ENCODE measurements around the gene MPO.

The MPO gene, protein sequence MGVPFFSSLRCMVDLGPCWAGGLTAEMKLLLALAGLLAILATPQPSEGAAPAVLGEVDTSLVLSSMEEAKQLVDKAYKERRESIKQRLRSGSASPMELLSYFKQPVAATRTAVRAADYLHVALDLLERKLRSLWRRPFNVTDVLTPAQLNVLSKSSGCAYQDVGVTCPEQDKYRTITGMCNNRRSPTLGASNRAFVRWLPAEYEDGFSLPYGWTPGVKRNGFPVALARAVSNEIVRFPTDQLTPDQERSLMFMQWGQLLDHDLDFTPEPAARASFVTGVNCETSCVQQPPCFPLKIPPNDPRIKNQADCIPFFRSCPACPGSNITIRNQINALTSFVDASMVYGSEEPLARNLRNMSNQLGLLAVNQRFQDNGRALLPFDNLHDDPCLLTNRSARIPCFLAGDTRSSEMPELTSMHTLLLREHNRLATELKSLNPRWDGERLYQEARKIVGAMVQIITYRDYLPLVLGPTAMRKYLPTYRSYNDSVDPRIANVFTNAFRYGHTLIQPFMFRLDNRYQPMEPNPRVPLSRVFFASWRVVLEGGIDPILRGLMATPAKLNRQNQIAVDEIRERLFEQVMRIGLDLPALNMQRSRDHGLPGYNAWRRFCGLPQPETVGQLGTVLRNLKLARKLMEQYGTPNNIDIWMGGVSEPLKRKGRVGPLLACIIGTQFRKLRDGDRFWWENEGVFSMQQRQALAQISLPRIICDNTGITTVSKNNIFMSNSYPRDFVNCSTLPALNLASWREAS

GRCh38 chr17:58280480-58281217, at the start of gene MPO:
TSS of gene MPO (minus strand) at chr17:58280935. CDS start at chr17:58280758, 177 bp downstream.
- DNase-seq (ENCODE audit: low read depth): no peak

DNA sequence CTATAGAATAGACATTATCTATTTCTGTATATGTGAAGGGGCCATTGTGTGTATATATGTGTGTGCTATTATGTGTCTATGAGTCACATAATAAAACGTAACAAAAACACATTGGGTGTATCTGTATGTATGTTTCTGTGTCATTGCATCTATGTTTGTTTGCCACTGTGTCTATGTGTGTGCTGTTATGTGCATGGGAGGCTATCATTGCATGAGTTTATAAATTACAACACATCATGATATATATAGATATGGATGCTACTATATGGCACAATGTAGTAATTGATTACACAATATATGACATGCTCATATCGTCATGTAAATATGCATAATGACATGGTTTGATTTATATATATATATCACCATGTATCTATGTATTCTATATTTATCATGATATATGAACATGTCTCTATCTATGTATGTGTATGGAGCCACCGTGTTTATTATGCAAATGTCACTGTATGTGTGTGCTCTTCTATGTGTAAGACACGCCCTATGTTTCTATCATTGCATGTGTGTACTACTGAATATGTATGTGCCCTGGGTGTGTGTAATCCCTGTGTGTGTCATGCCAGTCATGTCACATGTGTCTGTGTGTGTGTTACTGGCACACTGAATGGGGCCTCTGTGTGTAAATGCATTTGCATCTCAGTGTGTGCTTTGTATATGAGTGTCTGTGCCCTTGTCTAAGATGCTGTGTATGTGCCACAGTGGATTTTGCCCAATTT, 49.2 kb upstream of the MPO start:
- no peak for DNase-seq (ENCODE audit: low read depth)

DNA sequence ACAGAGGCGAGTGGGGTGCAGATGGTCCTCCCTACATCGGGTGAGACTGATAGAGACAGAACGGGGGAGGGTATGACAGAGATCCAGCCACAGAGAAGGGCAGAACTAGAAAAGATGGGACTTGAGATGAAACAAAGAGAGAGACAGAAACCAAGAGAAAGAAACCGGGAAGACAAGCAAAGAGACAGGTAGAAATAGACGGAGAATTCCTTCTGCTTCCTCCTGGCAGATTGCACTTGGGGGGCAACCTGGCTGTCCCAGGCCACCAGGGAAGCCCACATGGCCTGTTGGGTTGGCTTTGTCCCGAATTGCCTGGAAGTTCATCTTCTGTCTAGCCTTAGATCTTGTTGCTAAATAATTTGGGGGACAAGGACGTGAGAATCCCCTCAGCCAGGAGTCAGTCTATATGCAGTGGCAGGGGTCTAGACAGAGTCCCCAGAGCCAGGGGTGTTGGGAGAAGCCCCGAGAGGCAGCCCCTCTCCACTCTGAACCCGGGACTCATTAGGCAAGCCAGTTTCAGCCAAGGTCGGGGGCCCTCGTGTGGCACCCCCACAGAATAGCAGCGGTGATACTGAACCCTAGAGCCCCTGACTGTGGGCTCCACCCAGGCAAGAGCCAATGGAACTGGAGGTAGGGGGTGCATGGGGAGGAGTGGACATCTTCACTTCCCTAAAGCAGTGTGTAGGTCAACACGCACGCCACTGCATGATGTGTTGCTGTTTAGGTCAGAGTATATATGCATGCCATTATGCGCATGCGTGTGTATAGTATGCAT, 48.5 kb upstream of the MPO start:
- DNase-seq (ENCODE audit: low read depth): peak; percentile 78

DNA sequence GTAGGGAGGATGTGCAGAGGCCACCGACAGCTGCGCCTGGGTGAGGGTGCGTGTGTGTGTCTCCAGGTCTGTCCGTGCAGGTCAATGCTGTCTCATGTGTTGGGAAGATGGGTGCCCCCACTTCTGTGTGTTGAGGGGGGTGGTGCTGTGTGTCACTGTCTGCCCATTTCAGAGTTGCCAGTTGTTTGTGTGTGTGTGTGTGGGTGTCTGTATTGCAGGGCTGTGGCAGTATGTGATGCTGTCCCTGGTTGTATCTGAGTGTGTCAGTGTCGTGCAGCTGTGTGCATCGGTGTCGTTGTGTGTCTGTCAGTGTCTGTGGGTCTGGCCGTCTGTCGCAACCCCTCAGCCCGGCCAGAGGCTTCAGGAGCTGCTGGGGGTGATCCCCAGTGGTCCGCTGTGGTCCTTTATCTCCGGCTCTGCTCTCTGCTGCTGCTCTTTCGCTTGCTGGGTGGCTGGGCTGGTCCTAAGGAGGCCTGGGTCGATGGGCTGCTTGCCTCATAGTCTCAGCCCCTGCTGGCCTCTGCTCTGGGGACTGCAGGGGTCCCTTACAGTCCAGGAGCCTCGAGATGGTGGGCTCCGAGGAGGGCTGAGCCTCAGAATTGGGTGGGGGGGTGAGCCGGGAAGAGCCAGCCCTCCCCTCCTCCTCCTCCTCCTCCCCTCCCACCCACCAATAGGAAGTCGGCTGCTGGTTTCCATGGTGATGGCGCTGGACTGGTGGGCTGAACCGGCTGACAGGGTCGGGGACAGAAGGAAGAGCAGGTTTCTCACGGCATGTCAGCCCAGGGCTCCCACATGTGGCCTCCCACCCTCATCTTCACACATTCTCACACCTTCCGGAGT, 47.7 kb upstream of the MPO start, which contains the start of gene TSPOAP1:
Gene TSPOAP1, minus strand, starts transcription at position 601 of the 840 bp plus-strand sequence. CDS start 875 bp downstream, outside the sequence.
- DNase-seq (ENCODE audit: low read depth): no peak

- DNase-seq (ENCODE audit: low read depth): no peak
Observed at GRCh38 chr17:58327363-58328194, 46.8 kb upstream of the MPO start.

DNA sequence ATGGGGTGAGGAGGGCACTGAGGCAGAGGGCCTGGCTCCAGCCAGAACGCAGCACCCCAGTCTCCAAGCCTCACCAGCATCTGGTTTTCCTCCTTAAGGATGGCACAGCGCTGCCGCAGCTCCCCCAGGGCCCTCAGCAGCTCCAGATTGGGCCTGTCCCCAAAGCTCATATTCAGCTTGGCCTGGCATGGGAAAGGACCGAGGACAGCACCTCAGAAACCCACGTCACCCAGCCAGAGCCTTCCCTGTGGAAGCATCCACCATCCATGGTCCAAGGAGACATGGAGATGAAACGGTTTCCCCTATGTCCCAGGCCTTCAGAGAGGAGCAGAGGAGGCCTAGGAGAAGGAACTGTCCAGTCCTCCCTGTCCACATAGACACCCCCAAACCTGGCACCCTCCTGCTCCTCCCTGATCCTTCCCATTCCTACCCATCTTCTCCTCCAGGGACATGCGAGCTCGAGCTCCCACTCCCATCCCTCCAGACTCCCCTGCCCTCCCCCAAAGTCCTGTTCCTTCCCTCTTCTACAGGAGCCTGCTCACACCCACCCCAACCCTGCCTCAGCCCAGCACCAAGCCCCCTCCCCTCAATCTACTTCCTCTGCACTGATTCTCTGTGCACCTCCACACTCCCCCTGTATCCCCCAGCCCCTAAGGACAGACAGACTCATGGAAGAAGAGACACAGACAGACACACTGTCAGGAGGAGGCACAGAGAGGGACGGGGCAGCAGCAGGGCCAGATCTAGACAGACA, 46.1 kb upstream of the MPO start:
- DNase-seq (ENCODE audit: low read depth): no peak

DNA sequence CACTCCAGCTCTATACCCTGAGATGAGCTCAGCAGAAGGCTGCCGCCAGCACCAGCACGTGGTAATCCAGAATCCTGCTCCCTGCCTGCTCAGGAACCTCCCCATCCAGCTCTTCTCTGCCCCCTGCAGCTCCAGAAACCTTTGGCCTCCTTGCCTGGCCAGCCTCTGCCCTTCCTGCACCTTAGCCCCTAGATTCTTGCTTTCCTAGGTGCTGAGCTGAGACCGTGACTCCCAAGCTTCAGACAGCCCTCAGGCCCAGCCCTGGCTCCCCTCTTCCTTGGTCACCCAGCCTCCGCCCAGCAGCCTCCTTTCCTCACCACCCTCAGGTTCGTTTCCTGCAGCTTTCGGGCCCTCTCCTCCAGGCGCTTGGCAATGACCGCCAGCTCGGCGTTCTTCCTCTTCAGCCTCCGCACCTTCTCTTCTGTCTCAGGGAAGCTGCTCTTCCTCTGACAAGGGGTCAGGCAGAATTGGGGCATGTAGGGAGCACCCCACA, 45.3 kb upstream of the MPO start:
- DNase-seq (ENCODE audit: low read depth): no peak

- no peak for DNase-seq (ENCODE audit: low read depth)
Observed at GRCh38 chr17:58325289-58325726, 44.6 kb upstream of the MPO start.

DNA sequence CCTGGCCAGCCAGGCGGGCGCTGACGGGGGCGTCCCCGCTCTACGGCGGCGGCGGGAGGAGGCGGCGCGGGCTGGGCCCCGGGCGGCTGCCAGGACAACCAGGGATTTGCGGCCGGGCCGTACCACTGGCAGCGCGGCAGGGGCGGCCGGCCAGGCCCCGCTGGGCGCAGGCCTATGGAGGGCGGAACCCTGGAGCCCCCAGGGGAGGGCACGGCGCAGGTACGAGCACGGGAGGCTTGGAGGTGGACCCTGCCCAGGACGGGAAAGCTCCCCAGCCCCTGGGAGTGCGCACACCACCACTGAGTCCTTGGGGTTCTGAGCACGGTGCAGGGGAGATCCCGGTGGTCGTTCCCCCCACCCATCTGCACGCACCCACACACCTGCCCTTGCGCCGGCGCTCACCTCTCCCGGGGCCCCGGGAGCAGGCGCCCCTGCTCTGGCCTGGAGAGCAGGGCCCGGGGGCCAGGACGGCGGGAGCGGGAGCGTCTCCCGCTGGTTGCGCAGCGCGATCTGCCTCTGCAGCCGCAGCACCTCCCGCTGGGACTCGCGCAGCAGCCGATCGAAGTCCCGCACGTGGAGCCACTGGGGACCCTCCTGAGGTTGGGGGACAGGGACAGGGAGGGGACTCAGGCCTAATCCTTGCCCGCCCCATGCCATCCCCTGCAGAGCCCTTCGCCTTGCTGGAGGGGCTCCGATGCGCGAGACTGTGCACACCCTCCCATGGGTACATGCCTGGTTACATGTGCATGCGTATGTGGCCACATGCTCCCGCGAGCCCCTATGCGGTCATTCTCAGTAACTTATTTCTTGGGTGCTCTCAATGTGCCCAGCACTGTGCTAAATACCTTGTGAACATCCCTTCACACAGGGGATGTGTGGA, 43.9 kb upstream of the MPO start:
- no peak for DNase-seq (ENCODE audit: low read depth)

- DNase-seq (ENCODE audit: low read depth): no peak
Observed at GRCh38 chr17:58324056-58324408, 43.3 kb upstream of the MPO start.

DNA sequence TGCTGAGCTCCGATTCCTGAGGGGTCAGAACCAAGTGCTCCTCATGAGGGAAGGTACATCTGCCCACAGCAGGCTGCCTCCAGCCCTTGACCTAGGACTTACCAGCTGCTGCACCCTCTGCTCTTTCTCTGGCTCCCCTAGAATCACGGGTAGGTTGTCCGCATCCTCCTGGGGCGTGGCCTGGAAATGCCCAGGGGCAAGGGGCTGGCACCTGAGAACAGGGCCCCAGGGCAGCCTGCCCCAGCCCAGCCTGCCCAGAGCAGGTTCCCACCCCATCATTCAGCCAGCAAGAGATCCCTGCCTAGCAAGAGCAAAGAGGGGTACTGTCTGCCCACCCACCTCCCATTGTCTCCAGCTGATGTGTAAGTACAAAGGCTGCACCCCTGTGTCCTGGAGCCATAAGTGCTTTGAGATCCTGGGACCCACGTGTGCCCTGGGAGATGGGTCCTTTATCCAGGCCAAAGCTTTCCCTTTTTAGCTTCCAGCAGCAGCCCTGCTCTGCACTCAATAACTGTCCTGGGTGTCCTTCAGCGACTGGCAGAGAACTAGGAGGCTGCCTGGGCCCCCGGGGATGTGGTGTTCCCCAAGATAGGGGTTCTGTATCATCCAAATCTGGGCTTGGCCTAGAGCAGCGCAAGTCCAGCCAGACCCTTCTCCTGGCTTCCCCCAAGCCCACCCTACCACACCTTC, 42.8 kb upstream of the MPO start:
- no peak for DNase-seq (ENCODE audit: low read depth)

- no peak for DNase-seq (ENCODE audit: low read depth)
Observed at GRCh38 chr17:58322581-58323185, 41.9 kb upstream of the MPO start.

- DNase-seq (ENCODE audit: low read depth): no peak
Observed at GRCh38 chr17:58321571-58322525, 41.1 kb upstream of the MPO start.

GRCh38 chr17:58320570-58321323, 40.0 kb upstream of the MPO start:
- DNase-seq (ENCODE audit: low read depth): no peak
